Astrocyte (in vitro differentiated cells and primary cell): ENCODE measurements around the gene TPT1. TPM values are rescaled to one million over a fixed set of nuclear protein-coding genes. Genes with fewer than 3 reads are reported as not detected.

Experiments
- total RNA-seq: library from RNA; stranded (reverse); gene quantifications from 2 replicates; pipeline ENCODE4 v1.2.1, GENCODE V29; 2021

Gene TPT1
- total RNA-seq, 1 donor from 2014 or later: 2,540 TPM

Other genes starting within 250 kb of the TPT1 start
- 24.5 and 27.8 TPM in 2 replicates for gene GTF2F2, start 220.7 kb downstream of the TPT1 start, total RNA-seq
- gene KCTD4, start 140.1 kb downstream of the TPT1 start, total RNA-seq: 0.41 and 0.64 TPM in 2 replicates
- gene SLC25A30, start 77.2 kb upstream of the TPT1 start, total RNA-seq: 14.3 and 15.9 TPM in 2 replicates
- 23.9 and 24.9 TPM in 2 replicates for gene COG3, start 123.8 kb upstream of the TPT1 start, total RNA-seq